Keratinocyte (primary cell): ENCODE measurements around the gene SERPINE1. TPM values are rescaled to one million over a fixed set of nuclear protein-coding genes. Genes with fewer than 3 reads are reported as not detected.
A peak's percentile ranks its signal among the peaks of the same experiment; 100 is the strongest.

Source experiments
- DNase-seq: peaks from one replicate; pipeline ENCODE4 v3.0.0-alpha.2; 2011; ENCODE audit warnings: low read depth, missing footprints, low spot score
- FAIRE-seq: peaks from 2 replicates; lab custom pipeline; 2011; peaks lifted over from hg19 to GRCh38; lab: Jason Lieb, UNC
- H2AFZ ChIP-seq: 2 replicates; pipeline ENCODE4 v1.6.0; 2012; ENCODE audit warnings: low read length, control low read depth, inconsistent platforms; ENCODE audit not compliant: control insufficient read depth
- H3K27ac ChIP-seq: 2 replicates; pipeline ENCODE4 v1.5.1; 2011; ENCODE audit warnings: low read length; ENCODE audit not compliant: control insufficient read depth, insufficient read depth
- H3K27me3 ChIP-seq: 3 replicates; pipeline ENCODE4 v1.6.0; 2011; ENCODE audit warnings: low read length; ENCODE audit not compliant: control insufficient read depth, insufficient read depth; ENCODE audit errors: extremely low read depth
- H3K36me3 ChIP-seq, 2 experiments: 2 replicates in 1 of 2; 3 replicates in 1 of 2; pipeline ENCODE4 v1.5.1; 2011; ENCODE audit warnings: low read length in 2 of 2, mild to moderate bottlenecking in 1 of 2; ENCODE audit not compliant: control insufficient read depth in 2 of 2, insufficient read depth in 2 of 2; ENCODE audit errors: extremely low read depth in 1 of 2
- H3K4me1 ChIP-seq: 3 replicates; pipeline ENCODE4 v1.5.1; 2011; ENCODE audit warnings: low read length; ENCODE audit not compliant: control insufficient read depth, insufficient read depth; ENCODE audit errors: extremely low read depth
- H3K4me2 ChIP-seq: 3 replicates; pipeline ENCODE4 v1.6.0; 2011; ENCODE audit warnings: low read depth, low read length; ENCODE audit not compliant: control insufficient read depth, insufficient read depth; ENCODE audit errors: extremely low read depth
- H3K4me3 ChIP-seq, 3 experiments: fragments of 200-600 bp in 1 of 3; sonication (generic) in 1 of 3; 2 replicates in 2 of 3; 3 replicates in 1 of 3; pipeline ENCODE4 v1.5.1; 2011 to 2016; ENCODE audit warnings: low read length in 3 of 3, mild to moderate bottlenecking in 3 of 3, control low read depth in 2 of 3, inconsistent platforms in 1 of 3, low read depth in 1 of 3, mixed read lengths in 1 of 3, mixed run types in 1 of 3, moderate library complexity in 1 of 3; ENCODE audit not compliant: control insufficient read depth in 2 of 3, insufficient read depth in 2 of 3; ENCODE audit errors: extremely low read depth in 1 of 3
- H3K79me2 ChIP-seq: 2 replicates; pipeline ENCODE4 v1.6.0; 2012; ENCODE audit warnings: low read length; ENCODE audit not compliant: control insufficient read depth, insufficient read depth
- H3K9ac ChIP-seq: 3 replicates; pipeline ENCODE4 v1.6.0; 2011; ENCODE audit warnings: low read length; ENCODE audit not compliant: control insufficient read depth, insufficient read depth; ENCODE audit errors: extremely low read depth
- H3K9me1 ChIP-seq: 3 replicates; pipeline ENCODE4 v1.6.0; 2011; ENCODE audit warnings: low read length; ENCODE audit not compliant: control insufficient read depth, insufficient read depth; ENCODE audit errors: extremely low read depth
- H3K9me3 ChIP-seq: 2 replicates; pipeline ENCODE4 v1.5.1; 2012; ENCODE audit warnings: low read depth, low read length; ENCODE audit not compliant: control insufficient read depth
- H4K20me1 ChIP-seq: 3 replicates; pipeline ENCODE4 v1.6.0; 2011; ENCODE audit warnings: low read length; ENCODE audit not compliant: control insufficient read depth, insufficient read depth; ENCODE audit errors: extremely low read depth
- CTCF ChIP-seq, 3 experiments: IDR thresholded peaks in 1 of 3; conservative IDR thresholded peaks in 1 of 3; optimal IDR thresholded peaks in 1 of 3; 2 replicates in 2 of 3; 3 replicates in 1 of 3; pipeline versions ENCODE3 to v1.5.1; 2011; ENCODE audit warnings: low read length in 3 of 3, mild to moderate bottlenecking in 3 of 3, moderate library complexity in 2 of 3, control low read depth in 1 of 3, inconsistent platforms in 1 of 3; ENCODE audit not compliant: insufficient read depth in 2 of 3; ENCODE audit errors: extremely low read depth in 1 of 3
- EZH2 ChIP-seq: IDR thresholded peaks from one replicate; pipeline ENCODE4 v1.6.1; 2012; ENCODE audit warnings: inconsistent platforms, mild to moderate bottlenecking, low read length, moderate library complexity
- dilution Hi-C: fragments of 300-500 bp; cut with MboI; formaldehyde crosslinking; loops from one replicate; pipeline ENCODE4 v1.7.0; 2020; ENCODE audit warnings: low sequenced_read_pairs; ENCODE audit not compliant: extremely low pct_ligation_motif_present
- polyA plus RNA-seq, 5 experiments: library from polyadenylated mRNA; depleted of rRNA in 3 of 5; stranded (reverse) in 3 of 5; stranded (forward) in 1 of 5; unstranded in 1 of 5; fragments of >200 nt; gene quantifications; 1 replicate in 1 of 5; 2 replicates in 3 of 5; 3 replicates in 1 of 5; pipeline versions ENCODE4 v1.2.1 to v1.2.3, GENCODE V29; 2011 to 2012; ENCODE audit warnings: missing spikeins in 2 of 5, low read depth in 1 of 5, low replicate concordance in 1 of 5

SERPINE1 gene
- polyA plus RNA-seq, 1 donor (not counting 4 experiments of a cell fraction or from before 2014, with no cell fraction given) = 522 TPM

DNA sequence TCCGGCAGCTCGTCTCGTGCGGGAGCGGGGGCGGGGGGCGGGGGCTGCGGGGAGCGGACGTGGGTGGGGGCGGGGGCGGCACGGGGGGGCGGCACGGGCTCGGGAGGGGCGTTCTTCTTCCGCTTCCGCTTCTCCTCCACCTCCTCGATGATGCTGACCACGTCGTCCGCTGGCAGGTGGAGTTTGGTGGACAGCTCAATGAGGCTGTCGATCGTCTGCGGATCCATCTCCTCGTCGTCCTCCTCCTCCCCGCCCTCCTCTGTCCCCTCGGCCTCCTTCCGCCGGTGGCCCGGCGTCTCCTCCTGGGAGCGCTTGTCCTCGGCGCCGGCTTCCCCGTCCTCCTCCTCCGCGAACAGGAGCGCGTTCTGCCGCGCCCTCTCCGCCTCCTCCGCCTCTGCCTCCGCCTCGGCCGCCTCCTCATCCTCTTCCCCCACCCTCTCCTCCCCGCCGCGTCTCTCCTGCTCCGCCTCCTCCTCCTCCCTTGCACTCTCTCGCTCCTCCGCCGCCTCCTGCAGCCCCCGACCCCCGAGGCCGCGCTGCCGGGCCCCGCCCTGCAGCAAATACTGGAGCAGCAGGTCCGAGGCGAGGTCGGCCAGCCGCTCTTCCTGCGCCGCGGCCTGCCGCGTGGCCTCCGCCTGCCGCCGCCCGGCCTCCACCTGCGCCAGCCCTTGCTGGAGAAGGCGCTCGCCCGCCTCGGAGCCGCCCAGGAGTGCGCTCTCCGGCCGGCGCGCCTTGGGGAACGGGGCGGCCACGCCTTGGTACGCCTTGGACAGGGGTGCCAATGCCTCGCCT, 36.6 kb downstream of the SERPINE1 start:
- peaks cover 37% of the 10 kb centered on the region for H3K27me3 ChIP-seq
- no peak for FAIRE-seq
- no peak overlapping the region for H3K27ac ChIP-seq

DNA sequence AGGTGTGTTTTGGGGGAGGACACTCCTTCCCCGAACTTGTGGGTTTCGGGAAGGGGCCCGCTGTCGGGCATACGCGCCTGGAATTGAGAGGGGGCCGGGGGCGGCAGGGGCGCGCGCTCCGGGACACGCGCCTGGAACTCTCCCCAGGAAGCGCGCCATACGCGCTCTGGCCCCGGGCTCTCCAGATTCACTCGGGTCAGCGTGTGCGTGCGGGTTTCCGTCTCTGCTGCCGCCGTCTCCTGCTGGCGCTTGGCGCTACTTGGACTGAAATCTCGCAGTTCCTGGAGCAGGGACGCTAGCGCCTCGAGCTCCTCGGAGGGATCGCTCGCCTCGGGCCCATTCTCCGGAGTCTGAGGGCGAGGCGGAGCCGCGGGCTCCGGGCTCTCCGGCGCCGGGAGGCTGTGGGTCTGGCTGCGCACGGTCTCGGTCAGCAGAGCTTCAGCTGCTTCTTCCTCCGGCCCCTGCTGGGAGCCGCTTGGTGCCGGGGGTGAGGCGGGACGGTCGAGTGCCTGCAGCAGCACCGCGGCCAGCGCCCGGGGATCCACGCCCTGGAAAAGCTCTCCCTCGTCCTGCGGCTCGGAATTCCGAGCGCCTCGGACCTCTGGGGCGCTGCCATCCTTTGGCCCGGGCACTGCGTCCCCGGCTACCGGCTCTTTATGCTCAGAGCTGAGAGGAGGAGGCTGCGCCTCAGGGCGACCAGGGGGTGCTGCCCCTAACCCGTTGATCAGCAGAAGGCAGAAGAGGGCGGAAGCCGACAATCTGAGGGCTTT, 37.4 kb downstream of the SERPINE1 start:
- Histone ChIP-seq H3K4me1 (peaks cover 38% of the 10 kb centered on the region), H3K27ac (no peak overlapping the region), H2AFZ (no peak overlapping the region), H4K20me1 (peaks cover 3% of the 10 kb centered on the region), H3K9me1 (no peaks in the 10 kb centered on the region), H3K79me2 (no peaks in the 10 kb centered on the region), H3K36me3 (peaks cover 11 to 20% of the 10 kb centered on the region in 2 experiments), H3K9ac (peak overlapping the region; percentile 44), H3K4me3 (peak overlapping the region; percentile 34 to 57 (median 51)), H3K4me2 (peak overlapping the region; percentile 76), H3K9me3 (no peaks in the 10 kb centered on the region), H3K27me3 (peaks cover 45% of the 10 kb centered on the region)
- dilution Hi-C loops = no loop called here
- no peak for FAIRE-seq
- no peak for DNase-seq
- no peak for TF ChIP-seq EZH2
- no peak for TF ChIP-seq CTCF (optimal IDR thresholded peaks at IDR 0.05 in 1 of 3, IDR thresholded peaks at IDR 0.05 in 1 of 3, conservative IDR thresholded peaks at IDR 0.05 in 1 of 3; ENCODE audit: extremely low read depth in 1 of 3, insufficient read depth in 2 of 3, low read length in 3 of 3)

More for the DNA sequence above, 36.6 kb downstream of the SERPINE1 start:
- peaks cover 3% of the 10 kb centered on the region for H4K20me1 ChIP-seq
- DNase-seq = no peak
- no peaks in the 10 kb centered on the region for H3K79me2 ChIP-seq
- H2AFZ ChIP-seq = peak overlapping the region; percentile 30
- peaks cover 14 to 20% of the 10 kb centered on the region in 2 experiments for H3K36me3 ChIP-seq
- peak overlapping the region; percentile 76 for H3K4me2 ChIP-seq
- peaks cover 32% of the 10 kb centered on the region for H3K4me1 ChIP-seq
- H3K9ac ChIP-seq = peak overlapping the region; percentile 44
- dilution Hi-C loops = no loop called here
- no peak for TF ChIP-seq EZH2
- no peak for TF ChIP-seq CTCF (optimal IDR thresholded peaks at IDR 0.05 in 1 of 3, IDR thresholded peaks at IDR 0.05 in 1 of 3, conservative IDR thresholded peaks at IDR 0.05 in 1 of 3; ENCODE audit: extremely low read depth in 1 of 3, insufficient read depth in 2 of 3, low read length in 3 of 3)
- H3K9me3 ChIP-seq = no peaks in the 10 kb centered on the region
- H3K9me1 ChIP-seq = no peaks in the 10 kb centered on the region
- peak overlapping the region; percentile 34 to 57 (median 51) for H3K4me3 ChIP-seq
